Measurements from ENCODE around the gene DHRS7.
"Not testable (repeated sequence)": the region's sequence is repeated elsewhere in the genome, so short reads cannot be mapped to it uniquely, and the experiment has no call there.

The DHRS7 gene

DNA sequence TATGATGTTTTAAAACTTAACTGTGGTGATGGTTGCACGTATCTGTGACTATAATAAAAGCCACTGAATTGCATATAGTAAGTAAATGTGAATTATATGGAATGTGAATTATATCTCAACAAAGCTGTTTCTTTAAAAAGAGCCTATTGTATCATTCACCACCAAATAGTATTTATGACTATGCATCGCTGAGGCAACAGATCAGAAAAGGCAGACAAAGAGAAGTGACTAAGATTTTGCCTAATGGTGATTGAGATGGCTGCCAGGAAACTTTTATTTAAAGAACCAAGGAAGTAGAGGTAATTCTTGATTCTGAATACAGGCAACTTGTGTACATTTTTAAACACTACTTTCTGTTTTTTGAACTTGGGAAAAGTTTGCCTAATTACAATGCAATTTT lies 31.7 kb downstream of the DHRS7 start:
- no peak for DNase-seq (ENCODE audit: low spot score)

GRCh38 chr14:60125918-60126317 lies 39.3 kb downstream of the DHRS7 start:
- no peak for DNase-seq (ENCODE audit: low spot score)

- no peak for DNase-seq (ENCODE audit: low spot score)
Observed at GRCh38 chr14:60116181-60116580, 49.0 kb downstream of the DHRS7 start.

DNA sequence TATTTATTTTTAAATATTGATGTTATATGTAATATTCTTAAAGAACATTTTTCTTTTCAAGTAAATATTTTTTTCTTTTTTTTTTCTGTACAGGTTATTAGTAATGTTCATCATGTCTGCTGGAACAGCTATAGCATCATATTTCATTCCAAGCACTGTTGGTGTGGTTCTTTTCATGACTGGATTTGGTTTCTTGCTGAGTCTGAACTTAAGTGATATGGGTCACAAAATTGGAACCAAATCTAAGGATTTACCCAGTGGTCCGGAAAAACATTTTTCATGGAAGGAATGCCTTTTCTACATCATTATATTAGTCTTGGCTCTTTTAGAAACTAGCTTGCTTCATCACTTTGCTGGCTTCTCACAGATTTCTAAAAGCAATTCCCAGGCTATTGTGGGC lies 50.3 kb downstream of the DHRS7 start:
- no peak for DNase-seq (ENCODE audit: low spot score)

DNA sequence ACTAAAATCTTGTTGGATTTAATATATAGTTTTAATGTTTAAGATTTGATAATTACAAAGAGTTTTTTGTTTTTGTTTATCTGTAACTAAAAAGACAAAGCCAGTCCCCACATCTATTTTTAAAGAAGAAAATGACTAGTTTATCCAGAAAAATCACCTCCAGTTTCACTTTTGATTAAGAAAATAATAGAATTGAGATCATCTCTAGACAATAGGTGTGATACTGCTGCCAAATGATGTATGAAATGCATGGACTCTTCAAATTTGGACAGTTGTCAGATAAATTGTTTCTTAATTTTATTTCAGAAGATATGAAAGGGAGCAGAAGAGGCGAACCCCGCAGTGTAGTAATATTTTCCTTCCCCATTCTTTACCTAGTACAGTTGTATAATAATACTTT lies 53.5 kb downstream of the DHRS7 start:
- no peak for DNase-seq (ENCODE audit: low spot score)

- DNase-seq (ENCODE audit: low spot score): no peak
Observed at GRCh38 chr14:60107477-60107876, 57.7 kb downstream of the DHRS7 start.

DNA sequence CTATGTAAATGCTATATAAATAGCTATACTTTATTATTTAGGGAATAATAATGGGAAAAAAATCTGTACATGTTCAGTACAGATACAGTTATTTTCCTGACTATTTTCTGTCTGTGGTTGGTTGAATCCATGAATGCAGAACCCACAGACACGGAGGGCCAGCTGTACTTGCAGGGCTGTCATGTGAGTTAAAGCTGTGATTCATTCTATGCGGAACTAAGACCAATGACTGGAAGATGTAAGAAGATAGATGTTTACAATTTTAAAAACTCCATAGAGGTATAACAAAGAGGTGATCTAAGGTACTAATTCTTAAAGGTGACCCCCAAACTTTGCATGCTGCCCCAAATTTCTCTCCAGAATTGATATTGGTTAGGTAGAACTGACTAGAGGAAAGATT lies 58.9 kb downstream of the DHRS7 start:
- no peak for DNase-seq (ENCODE audit: low spot score)

DNA sequence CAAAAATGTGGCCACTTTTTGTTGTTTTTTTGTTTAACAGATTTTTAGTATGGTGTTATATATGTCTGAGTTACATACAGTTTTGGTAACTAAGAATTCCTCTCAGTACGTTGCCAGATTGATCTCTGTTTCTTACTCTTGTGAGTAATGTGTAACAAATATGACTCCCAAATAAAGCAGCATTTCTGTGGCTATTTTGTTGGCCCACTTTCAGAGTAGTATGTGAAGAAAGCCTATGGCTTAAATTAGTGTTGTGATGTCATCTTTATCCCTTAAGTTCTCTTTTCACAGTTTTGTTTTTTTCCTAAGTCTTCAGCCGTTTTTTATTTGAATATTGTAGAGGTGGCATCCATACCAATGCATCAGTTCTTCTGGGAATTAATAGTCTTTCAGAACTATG lies 62.8 kb downstream of the DHRS7 start:
- DNase-seq (ENCODE audit: low spot score): no peak

GRCh38 chr14:60101786-60102185 lies 63.4 kb downstream of the DHRS7 start:
- DNase-seq (ENCODE audit: low spot score): no peak

DNA sequence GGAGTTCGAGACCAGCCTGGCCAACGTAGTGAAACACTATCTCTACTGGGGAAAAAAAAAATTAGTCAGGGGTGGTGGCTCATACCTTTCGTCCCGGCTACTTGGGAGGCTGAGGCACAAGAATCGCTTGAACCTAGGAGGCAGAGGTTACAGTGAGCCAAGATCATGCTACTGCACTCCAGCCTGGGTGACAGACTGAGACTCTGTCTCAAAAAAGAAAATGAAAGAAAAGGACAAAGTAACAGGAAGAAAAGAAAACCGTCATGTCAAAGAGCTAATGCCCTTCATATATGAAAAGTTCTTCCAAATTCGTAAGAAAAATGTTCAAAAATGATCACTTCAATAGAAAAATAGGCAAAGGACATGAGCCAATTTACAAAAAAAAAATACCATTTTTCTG lies 65.3 kb downstream of the DHRS7 start:
- DNase-seq (ENCODE audit: low spot score): not testable (repeated sequence)

DNA sequence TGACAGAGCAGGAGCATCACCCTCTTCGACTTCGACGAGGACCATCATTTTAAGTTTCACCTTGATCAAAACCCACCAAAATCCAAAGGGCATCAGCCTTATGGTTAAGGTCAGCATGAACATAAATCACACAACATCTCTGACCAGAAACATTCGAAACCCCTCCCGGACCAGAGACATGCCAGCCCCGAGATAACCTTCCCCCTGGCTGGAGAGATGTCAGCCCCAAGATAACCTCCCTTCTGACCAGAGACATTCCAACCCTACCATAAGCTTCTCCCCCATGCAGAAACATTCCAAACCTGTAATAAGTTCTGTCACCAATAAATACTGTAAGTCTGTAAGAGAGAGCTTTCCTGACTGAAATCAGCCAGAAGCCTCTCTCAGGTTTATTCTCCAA lies 67.2 kb downstream of the DHRS7 start:
- DNase-seq (ENCODE audit: low spot score): no peak

DNA sequence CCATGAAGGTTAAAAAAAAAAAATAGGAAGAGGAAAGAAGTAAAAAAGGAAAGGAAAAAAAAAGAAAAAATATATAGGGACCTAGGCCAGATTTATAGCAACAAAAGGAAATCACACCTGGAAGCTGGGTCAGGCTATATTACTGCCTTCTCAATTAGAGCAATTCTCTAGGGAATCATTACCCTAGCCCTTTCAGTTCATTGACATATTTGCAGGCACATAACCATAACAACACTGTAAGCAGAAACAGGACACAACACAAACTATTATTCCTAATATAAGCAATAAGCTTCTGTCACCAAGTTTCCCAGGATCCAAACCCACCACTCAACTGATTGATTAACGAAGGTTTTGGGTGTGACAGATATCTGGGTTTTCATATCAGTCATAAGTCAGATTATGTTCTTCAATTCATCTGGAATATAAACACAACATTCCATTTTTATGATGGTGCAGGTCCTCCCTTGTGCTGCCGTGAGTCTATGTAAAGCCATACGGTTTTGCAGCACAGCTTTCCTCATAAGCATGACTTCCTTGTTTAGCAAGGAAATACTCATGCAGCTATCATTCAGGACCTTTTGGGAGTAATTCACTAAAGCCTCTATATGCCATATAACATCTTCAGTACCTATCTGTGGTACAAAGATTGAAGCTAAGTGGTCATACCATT lies 69.3 kb downstream of the DHRS7 start:
- no peak for DNase-seq (ENCODE audit: low spot score)

GRCh38 chr14:60095231-60095630 lies 70.0 kb downstream of the DHRS7 start:
- no peak for DNase-seq (ENCODE audit: low spot score)

DNA sequence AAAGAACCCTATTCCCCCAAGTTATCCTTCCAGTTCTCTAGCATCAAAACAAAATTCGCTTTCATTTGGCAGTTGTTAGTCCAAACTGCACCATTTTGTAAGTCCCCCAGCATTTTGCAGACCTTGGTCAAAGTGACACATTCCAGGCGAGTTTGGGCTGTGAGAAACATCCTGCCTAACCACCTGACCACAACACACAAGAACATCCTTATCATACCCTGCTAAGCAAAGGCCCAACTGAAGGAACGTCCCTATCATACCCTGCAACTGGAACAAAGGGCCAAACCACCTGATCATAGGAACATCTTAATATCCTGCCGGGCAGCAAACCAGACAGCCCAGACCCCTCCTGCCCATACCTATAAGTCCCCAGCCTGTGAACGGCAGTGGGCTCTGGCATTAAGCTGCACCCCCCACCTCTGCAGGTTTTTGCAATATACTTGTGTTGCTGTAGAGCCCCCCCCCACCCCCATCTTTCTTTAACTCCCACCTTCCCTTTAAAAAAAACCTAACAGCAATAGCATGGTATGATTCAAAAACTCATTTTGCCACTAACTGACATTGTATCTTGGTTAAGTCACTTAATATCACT lies 70.8 kb downstream of the DHRS7 start:
- DNase-seq (ENCODE audit: low spot score): peak; percentile 87

Measured in SW480 (cell line).